ENCODE measurements around the gene UGP2.

GRCh38 chr2:63856303-63856603 lies 14.6 kb downstream of the UGP2 start:
- no peak for TF ChIP-seq CTCF (IDR thresholded peaks at IDR 0.05; ENCODE audit: low read length)
- no peak for TF ChIP-seq EZH2 (IDR thresholded peaks at IDR 0.05; ENCODE audit: borderline replicate concordance, low read length)
